ENCODE measurements around the gene PRSS23.

PRSS23 gene

GRCh38 chr11:86795949-86796348, 4.4 kb upstream of the PRSS23 start:
- DNase-seq (ENCODE audit: low spot score) = no peak
- no peak for TF ChIP-seq CTCF (IDR thresholded peaks at IDR 0.05)
- H3K27ac ChIP-seq = no peak overlapping the region
- no peak overlapping the region for H3K4me3 ChIP-seq

GRCh38 chr11:86797133-86797532, 3.2 kb upstream of the PRSS23 start:
- H3K4me3 ChIP-seq = no peak overlapping the region
- DNase-seq (ENCODE audit: low spot score) = no peak
- TF ChIP-seq CTCF (IDR thresholded peaks at IDR 0.05) = no peak
- H3K27ac ChIP-seq = no peak overlapping the region

GRCh38 chr11:86798988-86799387, 1.4 kb upstream of the PRSS23 start:
- peak overlapping the region; percentile 82 to 92 for H3K27ac ChIP-seq
- no peak overlapping the region for H3K4me3 ChIP-seq
- DNase-seq (ENCODE audit: low spot score) = no peak
- TF ChIP-seq CTCF (IDR thresholded peaks at IDR 0.05) = no peak

DNA sequence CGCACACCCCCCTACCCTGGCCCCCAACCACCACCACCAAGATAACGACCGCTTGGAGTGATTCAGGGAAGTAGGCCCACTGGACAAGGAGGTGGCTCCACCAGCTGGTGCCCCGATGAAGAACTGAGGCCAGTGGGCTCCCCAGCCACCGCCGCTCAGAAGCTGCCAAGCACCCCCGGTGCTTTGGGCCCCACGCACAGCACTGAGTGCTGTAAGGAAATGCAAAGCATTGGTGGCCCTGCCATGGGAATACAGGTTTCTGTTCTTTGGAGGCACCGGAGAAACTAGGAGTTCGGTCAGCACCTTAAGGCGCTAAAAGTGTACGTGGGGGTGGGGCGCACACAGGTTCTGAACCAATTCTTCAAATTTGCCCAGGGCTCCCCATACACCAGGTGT, 664 bp upstream of the PRSS23 start:
- no peak for DNase-seq (ENCODE audit: low spot score)
- TF ChIP-seq CTCF (IDR thresholded peaks at IDR 0.05) = no peak
- peak overlapping the region; percentile 82 to 92 for H3K27ac ChIP-seq
- peak overlapping the region; percentile 93 for H3K4me3 ChIP-seq

GRCh38 chr11:86800960-86801272, 574 bp downstream of the PRSS23 start:
- H3K27ac ChIP-seq = peak overlapping the region; percentile 82 to 92
- peak overlapping the region; percentile 93 for H3K4me3 ChIP-seq
- no peak for DNase-seq (ENCODE audit: low spot score)
- no peak for TF ChIP-seq CTCF (IDR thresholded peaks at IDR 0.05)

- no peak for DNase-seq (ENCODE audit: low spot score)
- H3K27ac ChIP-seq = peak overlapping the region; percentile 82 to 92
- peak overlapping the region; percentile 93 for H3K4me3 ChIP-seq
- TF ChIP-seq CTCF (IDR thresholded peaks at IDR 0.05) = no peak
Measured at GRCh38 chr11:86801364-86801763, 1.0 kb downstream of the PRSS23 start.

- TF ChIP-seq CTCF (IDR thresholded peaks at IDR 0.05) = no peak
- H3K4me3 ChIP-seq = peak overlapping the region; percentile 93
- H3K27ac ChIP-seq = peak overlapping the region; percentile 82 to 92
- no peak for DNase-seq (ENCODE audit: low spot score)
Measured at GRCh38 chr11:86802146-86802545, 1.8 kb downstream of the PRSS23 start.
